GM12873 (cell line): ENCODE data around the gene PPP1R13L.

Source experiments
- TF ChIP-seq, protein P1 (sequence below): IDR thresholded peaks from 2 replicates; pipeline ENCODE4 v1.5.1; 2012; ENCODE audit warnings: low read depth, mild to moderate bottlenecking, moderate library complexity, low read length, control low read depth; ENCODE audit not compliant: insufficient read depth; ENCODE audit errors: missing control alignments

The PPP1R13L gene

DNA sequence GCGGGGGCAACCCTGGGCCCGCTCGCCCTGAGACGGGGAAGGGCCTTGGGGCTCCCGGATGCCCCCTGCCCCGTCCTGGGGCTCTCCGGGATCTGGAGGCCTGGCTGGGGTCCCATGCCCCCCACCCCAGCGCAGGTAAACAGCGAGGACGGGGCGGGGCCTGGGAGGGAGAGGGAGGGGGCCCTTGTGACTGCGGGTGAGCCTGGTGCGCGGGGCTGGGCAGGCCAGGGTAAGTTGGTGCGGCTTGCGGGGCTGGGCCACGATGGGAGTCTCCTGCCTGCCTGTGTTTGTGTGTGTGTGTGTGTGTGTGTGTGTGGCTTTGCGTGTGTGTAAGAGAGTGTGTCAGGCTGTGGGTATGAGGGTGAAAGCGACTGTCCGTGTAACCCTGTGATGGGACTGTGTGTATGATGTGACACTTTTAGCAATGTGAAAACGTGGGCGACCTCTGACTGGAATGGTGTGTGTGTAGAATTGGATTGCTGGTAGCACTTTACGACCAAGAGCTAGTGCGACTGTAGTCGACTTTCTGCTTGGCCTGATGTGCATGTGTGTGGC is 63.9 kb downstream of the PPP1R13L start:
- TF ChIP-seq, protein P1, sequence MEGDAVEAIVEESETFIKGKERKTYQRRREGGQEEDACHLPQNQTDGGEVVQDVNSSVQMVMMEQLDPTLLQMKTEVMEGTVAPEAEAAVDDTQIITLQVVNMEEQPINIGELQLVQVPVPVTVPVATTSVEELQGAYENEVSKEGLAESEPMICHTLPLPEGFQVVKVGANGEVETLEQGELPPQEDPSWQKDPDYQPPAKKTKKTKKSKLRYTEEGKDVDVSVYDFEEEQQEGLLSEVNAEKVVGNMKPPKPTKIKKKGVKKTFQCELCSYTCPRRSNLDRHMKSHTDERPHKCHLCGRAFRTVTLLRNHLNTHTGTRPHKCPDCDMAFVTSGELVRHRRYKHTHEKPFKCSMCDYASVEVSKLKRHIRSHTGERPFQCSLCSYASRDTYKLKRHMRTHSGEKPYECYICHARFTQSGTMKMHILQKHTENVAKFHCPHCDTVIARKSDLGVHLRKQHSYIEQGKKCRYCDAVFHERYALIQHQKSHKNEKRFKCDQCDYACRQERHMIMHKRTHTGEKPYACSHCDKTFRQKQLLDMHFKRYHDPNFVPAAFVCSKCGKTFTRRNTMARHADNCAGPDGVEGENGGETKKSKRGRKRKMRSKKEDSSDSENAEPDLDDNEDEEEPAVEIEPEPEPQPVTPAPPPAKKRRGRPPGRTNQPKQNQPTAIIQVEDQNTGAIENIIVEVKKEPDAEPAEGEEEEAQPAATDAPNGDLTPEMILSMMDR, result no peak

DNA sequence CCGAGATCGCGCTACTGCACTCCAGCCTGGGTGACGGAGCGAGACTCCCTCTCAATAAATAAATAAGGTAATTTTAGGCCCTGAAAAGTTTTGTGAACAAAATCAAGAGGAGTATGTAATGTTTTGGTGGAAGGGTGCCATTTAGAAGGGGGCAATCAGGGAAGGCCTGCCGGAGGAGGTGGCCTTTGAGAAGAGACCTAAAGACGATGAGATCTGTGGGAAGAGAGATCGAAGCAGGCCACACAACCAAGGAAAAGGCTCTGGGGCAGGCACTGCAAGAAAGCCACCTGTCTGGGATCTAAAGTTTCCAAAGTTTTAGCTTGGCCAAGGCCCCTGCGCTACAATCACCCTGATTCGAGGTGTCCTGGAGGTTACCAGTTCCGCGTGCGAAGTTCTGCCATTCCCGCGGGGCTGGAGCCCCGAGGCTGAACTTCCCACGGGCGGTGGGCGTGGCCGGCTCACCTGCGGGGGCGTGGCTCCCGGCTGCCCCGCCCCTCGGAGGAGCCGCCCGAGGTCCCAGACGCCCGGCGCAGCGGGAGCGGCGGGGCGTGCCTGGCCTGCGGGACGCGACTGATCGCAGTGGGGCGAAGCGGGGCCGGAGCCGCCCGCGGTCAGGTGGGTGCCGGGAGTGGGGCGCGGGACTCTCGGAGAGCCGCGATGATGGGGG is 64.5 kb downstream of the PPP1R13L start, which contains the start of gene KLC3:
TSS of gene KLC3 (plus strand) at position 519 of the 667 bp plus-strand sequence. CDS start 4,792 bp downstream, outside the sequence.
- TF ChIP-seq, protein P1, result no peak

DNA sequence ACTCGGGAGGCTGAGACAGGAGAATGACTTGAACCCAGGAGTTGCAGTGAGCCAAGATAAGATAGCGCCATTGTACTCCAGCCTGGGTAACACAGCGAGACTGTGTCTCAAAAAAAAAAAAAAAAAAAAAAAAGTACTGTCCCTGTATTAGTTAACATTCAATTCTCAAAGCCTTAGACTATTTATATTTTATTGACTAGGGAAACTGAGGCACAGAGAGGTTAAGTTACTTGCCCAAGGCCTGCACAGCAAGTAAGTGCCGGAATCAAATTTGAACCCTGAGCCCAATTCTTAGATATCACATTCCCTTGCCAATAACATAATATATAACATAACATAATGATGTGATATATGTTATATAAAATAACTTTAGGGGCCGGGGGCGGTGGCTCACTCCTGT is 65.2 kb downstream of the PPP1R13L start:
- TF ChIP-seq, protein P1, result no peak

DNA sequence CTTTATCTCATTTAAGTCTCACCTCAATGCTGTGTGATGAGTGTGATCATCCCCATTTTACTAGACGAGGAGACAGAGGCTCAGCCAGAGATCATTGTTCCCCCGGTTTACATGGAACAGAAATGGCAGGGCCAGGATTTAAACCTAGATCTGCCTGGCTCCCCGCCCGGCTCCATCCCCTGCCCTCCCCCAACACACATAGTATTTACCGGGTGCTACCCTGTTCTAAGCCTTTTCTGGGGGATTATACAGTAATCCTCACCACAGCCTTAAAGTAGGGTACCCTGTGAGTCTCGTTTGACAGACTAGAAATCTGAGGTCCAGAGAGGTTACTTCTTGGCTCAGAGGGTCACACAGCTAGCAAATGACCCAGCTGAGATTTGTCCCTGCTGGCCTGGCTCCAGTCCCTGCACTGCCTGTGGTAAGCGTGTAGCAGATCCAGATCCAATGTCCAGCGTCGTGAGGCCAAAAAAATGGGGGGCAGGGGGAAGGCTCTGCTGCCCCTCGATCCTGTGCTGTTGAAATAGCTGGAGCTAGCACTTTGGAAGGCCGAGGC is 68.1 kb downstream of the PPP1R13L start:
- TF ChIP-seq, protein P1, result no peak

DNA sequence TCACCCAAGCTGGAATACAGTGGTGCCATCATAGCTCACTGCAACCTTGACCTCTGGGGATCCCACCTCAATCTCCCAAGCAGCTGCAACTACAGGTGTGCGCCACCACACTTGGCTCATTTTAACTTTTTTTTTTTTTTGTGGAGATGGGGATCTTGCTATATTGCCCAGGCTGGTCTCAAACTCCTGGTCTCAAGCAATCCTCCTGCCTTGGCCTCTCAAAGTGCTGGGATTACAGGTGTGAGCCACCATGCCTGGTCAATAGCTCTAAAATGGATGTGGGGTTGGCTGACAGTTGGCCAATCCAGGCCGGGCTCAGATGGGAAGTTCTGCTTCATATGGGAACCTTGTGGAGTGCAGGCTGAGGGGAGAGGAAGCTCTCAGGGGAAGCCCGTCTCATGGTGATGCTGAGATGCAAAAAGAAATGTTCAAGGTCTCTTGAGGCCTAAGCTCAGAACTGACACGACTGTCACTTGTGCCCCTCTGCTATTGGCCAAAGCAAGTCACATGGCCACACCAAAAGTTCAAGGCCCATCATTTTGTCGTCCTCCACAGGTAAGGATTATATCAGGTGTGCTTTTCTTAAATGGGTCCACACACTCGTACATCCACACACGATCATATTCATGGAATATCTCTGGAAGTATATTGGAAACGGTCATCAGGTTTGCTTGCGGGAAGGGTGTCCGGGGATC is 71.1 kb downstream of the PPP1R13L start:
- TF ChIP-seq, protein P1, result no peak

DNA sequence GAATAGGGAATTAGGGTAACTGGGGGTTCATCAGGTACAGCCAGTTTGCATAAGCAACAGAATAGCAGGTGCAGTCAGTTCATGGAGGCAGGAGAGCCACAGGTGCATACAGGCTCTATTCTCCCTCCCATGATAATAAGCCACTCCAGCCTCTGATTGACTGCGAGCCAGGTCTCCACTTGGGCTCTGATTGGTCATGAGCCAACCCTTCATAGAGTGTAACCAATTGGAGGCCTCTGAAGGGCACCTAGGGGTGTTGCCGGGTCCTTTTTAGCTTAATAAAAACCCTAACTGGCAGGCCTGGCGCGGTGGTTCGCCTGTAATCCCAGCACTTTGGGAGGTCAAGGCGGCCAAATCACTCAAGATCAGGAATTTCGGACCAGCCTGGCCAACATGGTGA is 73.5 kb downstream of the PPP1R13L start:
- TF ChIP-seq, protein P1, result no peak
